NK-92 (cell line): ENCODE results near the gene CUX1.

ENCODE experiments used
- DNase-seq: peaks from one replicate; lab custom pipeline; 2025; ENCODE audit not compliant: unreplicated experiment; lab: John Stamatoyannopoulos, UW

The CUX1 gene

GRCh38 chr7:102253973-102254370, 436.5 kb downstream of the CUX1 start:
- DNase-seq, result no peak

GRCh38 chr7:102254521-102254920, 437.1 kb downstream of the CUX1 start:
- DNase-seq, result no peak

- DNase-seq, result no peak
These were observed 438.1 kb downstream of the CUX1 start for GRCh38 chr7:102255501-102255900.

GRCh38 chr7:102255916-102256315, 438.5 kb downstream of the CUX1 start:
- no peak for DNase-seq

GRCh38 chr7:102258073-102258748, 440.8 kb downstream of the CUX1 start:
- DNase-seq, result no peak

GRCh38 chr7:102258749-102259107, 441.3 kb downstream of the CUX1 start:
- no peak for DNase-seq

GRCh38 chr7:102260856-102261255, 443.4 kb downstream of the CUX1 start:
- DNase-seq, result no peak

- DNase-seq, result no peak
These were observed 444.0 kb downstream of the CUX1 start for GRCh38 chr7:102261451-102261850.

GRCh38 chr7:102262546-102262945, 445.1 kb downstream of the CUX1 start:
- no peak for DNase-seq

GRCh38 chr7:102264367-102264891, 447.0 kb downstream of the CUX1 start:
- DNase-seq, result no peak

- no peak for DNase-seq
These were observed 449.1 kb downstream of the CUX1 start for GRCh38 chr7:102266541-102266940.

GRCh38 chr7:102268635-102269034, 451.2 kb downstream of the CUX1 start:
- no peak for DNase-seq

- no peak for DNase-seq
These were observed 452.9 kb downstream of the CUX1 start for GRCh38 chr7:102270178-102270887.

GRCh38 chr7:102271158-102271798, 453.9 kb downstream of the CUX1 start:
- no peak for DNase-seq

- DNase-seq, result no peak
These were observed 454.9 kb downstream of the CUX1 start for GRCh38 chr7:102272075-102272916.

GRCh38 chr7:102272917-102273748, 455.7 kb downstream of the CUX1 start:
- no peak for DNase-seq

- no peak for DNase-seq
These were observed 456.6 kb downstream of the CUX1 start for GRCh38 chr7:102273749-102274712.

- no peak for DNase-seq
These were observed 457.8 kb downstream of the CUX1 start for GRCh38 chr7:102275123-102275703.

- DNase-seq, result no peak
These were observed 460.5 kb downstream of the CUX1 start for GRCh38 chr7:102277901-102278300.
